CD4-positive, alpha-beta T cell treated with Interleukin-17A for 4 hours (primary cell): ENCODE data around the gene SNX2.
A peak's percentile ranks its signal among the peaks of the same experiment; 100 is the strongest.
"Not testable (repeated sequence)": the region's sequence is repeated elsewhere in the genome, so short reads cannot be mapped to it uniquely, and the experiment has no call there.

Experiments
- DNase-seq: peaks from one replicate; pipeline ENCODE4 v3.0.0-alpha.2; 2020; ENCODE audit warnings: mixed read lengths

SNX2 gene, protein sequence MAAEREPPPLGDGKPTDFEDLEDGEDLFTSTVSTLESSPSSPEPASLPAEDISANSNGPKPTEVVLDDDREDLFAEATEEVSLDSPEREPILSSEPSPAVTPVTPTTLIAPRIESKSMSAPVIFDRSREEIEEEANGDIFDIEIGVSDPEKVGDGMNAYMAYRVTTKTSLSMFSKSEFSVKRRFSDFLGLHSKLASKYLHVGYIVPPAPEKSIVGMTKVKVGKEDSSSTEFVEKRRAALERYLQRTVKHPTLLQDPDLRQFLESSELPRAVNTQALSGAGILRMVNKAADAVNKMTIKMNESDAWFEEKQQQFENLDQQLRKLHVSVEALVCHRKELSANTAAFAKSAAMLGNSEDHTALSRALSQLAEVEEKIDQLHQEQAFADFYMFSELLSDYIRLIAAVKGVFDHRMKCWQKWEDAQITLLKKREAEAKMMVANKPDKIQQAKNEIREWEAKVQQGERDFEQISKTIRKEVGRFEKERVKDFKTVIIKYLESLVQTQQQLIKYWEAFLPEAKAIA

GRCh38 chr5:122774861-122775549, at the start of gene SNX2:
SNX2 (plus strand) TSS chr5:122775080; CDS start chr5:122775104, 24 bp downstream.
- peak; percentile 93 for DNase-seq

DNA sequence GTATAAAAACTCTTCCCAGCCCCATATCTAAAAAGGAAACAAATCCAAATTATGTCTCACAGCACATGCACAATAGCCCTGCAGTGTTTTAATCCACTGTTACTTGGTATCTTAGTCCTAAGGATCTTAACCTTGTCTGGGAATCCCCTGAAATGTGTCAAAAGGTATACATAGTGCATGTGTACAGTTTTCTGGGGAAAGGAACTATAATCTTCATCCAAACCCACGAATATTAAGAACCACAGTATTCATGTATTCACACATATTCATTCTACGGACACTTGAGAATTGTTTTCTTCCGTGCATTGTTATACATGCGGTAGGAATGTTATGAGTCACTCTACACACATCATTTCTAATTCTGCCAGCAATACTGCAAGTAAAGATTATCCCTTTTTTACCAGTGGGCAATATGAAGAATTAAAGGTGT, 47.8 kb upstream of the SNX2 start:
- DNase-seq: no peak

- no peak for DNase-seq
Observed at GRCh38 chr5:122730037-122730436, 44.8 kb upstream of the SNX2 start.

DNA sequence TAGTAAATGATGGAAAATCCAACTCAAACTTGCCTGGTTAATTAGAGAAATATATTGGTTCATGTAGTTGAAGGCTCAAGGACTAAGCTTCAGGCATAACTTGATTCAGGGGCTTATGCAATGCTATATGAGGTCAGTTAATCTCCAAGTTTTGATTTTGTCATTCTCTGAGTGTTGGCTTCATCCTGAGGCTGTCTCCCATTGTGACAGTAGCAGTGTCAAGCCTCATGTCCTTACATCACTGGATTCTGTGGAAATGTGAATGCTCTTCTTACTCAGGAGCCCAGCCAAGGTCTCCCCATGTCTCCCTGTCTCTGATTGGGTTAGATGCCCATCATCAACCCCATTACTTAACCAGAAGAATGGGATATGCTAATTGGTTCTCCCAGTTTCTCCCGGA, 44.4 kb upstream of the SNX2 start:
- DNase-seq: no peak

DNA sequence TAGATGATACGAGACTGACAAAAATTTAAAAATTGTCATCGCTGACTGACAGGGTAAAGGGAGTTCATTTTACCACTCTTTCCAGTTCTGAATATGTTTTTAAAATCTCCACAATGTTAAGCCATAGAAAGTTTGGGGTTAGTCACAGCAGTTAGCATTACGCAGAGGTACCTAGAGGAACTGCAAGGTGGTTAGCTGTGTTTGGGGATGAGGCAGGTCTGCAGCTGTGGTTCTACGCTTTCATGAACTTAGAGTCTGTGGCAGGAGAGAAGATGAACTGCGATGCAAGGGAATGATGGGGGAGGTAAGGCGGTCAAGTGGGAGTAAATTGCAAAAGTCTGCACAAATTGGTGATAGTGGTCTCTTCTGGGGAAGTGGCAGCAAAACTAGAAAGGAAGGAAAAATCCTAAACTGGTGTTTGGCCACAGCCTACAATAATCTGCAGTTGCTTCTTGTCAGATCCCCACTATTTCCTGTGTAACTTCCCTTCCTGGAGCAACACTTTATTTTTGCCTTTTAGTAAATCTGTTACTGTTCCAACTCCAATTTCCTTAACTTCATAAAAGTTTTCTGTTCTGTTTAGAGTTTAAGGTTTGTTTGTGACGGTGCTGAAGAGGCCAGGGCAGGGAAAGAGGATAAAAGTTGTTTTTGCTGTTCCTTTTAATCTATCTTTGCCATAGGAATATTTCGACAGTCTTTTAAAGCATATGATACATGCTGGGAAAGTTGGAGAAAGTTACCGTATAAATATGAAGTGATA, 38.6 kb upstream of the SNX2 start:
- DNase-seq: no peak

DNA sequence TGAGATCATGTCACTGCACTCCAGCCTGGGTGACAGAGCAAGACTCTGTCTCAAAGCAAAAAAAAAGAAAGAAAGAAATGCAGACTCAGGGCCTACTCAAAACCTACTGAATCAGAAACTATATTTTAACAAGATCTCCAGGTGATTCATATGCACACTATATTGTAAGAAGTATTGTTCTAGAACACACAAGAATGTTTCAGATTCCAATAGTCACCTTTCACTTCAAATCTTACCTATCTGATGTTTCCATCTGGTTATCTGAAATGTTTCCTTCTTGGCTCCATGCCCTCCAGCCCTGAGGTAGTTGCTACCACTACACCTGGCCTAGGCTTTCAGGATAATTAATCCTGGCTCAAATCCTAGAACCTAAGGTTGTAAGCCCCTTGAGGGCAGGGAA, 36.8 kb upstream of the SNX2 start:
- no peak for DNase-seq

GRCh38 chr5:122741681-122742080, 33.2 kb upstream of the SNX2 start:
- no peak for DNase-seq

- no peak for DNase-seq
Observed at GRCh38 chr5:122743261-122743660, 31.6 kb upstream of the SNX2 start.

- DNase-seq: no peak
Observed at GRCh38 chr5:122745597-122745996, 29.3 kb upstream of the SNX2 start.

GRCh38 chr5:122749886-122750285, 25.0 kb upstream of the SNX2 start:
- DNase-seq: no peak

DNA sequence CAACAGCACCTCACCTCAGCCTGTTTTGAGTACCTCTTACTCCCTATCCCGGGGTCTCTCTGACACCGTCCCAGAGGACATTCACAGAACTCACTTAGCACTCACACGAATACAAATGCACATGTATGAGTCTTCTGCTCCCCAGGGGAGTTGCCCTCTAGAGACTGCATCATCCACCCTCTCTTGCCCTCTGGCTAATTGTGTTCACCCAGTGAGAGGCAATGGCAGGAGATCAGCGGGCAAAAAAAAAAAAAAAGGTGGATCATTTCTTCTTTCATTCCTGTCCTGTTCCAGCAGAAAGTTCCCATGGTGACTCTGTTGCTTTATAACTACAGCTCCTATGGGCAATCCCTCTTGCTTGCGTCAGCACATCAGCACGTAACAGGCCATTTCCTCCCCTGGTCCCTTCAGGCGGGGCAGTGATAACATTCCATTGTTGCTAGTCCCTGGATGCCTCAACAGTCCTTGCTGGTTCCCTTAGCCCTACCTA, 23.5 kb upstream of the SNX2 start:
- DNase-seq: no peak

GRCh38 chr5:122753500-122753899, 21.4 kb upstream of the SNX2 start:
- no peak for DNase-seq

DNA sequence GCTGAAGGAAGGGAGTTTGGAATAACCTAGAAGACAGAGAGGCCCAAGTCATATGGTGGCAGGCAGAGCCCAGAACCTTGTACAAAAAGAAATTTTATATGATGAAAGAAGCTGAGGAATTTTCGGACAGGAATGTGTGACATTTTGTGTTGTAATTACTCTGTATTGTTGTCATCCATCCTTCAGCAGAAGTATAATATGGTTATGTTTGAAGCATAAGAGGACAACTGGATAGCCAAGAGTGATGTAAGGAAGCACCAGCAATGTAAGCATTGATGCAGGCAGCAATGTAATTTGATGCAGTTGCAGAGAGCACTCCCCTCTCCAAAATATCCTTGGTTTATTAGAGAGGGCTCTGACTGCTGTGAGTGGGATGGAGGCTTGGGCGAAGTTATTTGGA, 19.1 kb upstream of the SNX2 start:
- no peak for DNase-seq

DNA sequence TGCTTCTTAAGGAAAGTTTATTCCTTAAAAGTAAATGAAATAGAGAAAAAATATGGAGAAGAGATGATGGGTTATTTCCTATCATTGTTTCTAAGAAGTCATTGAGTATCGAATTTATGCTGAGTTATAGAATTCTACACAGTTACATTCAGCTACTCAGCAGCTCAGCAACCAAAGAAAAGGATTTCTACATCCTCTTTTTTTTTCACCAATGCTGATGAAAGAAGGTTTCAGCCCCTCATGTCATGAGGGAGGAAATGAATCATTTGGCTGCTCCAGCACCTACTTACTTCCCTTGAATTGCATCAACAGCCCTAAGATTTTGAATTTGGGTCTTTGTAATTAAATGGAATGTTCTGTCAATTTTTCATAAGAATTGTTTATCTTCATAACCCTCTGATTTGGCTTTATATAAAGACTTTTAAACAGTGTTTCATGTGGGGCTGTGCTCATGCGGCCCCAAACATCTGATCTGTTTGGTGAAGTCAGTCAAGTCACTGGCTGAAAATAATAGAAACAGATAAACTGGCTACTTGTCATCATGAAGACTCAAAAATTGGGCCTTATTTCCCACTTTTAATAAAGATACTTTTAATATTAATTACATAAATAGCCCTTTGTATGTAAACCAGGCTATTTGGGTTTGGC, 18.5 kb upstream of the SNX2 start:
- no peak for DNase-seq

DNA sequence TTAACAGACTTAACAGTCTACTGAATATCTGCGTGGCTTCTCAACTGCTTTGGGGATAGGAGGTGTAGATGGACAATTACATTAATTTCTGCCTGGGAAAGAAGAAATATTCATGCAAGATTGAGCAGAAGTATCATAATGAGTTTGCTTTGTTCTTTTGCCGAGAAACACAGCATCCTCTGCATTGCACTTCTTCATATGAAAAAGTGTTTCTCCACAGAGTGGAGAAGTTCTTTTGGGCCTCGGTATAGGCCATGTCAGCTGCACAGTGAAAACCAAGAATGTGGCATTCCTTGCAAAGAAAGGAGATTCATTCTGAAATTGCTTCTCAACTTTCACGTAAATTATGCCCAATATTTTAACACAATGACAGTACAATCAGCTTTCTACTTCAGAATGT, 17.6 kb upstream of the SNX2 start:
- no peak for DNase-seq

- no peak for DNase-seq
Observed at GRCh38 chr5:122759241-122760070, 15.4 kb upstream of the SNX2 start.

DNA sequence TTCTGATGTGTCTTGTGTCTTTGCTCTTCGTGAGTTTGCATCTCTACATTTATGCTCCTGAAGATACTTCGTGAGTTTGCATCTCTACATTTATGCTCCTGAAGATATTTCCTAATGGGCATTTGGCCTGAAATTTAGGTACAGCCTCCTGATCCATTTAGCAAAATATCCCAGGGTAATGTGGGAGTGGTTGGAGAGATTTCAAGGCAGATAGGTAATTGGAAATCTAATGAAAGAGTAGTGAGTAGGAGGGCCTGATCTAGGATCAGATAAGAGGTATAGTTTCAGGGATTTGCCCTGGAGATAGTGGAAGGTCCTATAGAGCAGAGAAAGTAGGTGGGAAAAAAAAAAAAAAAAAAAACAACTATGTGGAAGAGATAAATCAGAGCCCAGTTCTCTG, 14.6 kb upstream of the SNX2 start:
- DNase-seq: no peak

- DNase-seq: no peak
Observed at GRCh38 chr5:122761115-122761514, 13.8 kb upstream of the SNX2 start.

GRCh38 chr5:122761896-122762295, 13.0 kb upstream of the SNX2 start:
- not testable (repeated sequence) for DNase-seq

GRCh38 chr5:122766130-122766529, 8.8 kb upstream of the SNX2 start:
- DNase-seq: no peak

GRCh38 chr5:122770477-122770876, 4.4 kb upstream of the SNX2 start:
- no peak for DNase-seq

DNA sequence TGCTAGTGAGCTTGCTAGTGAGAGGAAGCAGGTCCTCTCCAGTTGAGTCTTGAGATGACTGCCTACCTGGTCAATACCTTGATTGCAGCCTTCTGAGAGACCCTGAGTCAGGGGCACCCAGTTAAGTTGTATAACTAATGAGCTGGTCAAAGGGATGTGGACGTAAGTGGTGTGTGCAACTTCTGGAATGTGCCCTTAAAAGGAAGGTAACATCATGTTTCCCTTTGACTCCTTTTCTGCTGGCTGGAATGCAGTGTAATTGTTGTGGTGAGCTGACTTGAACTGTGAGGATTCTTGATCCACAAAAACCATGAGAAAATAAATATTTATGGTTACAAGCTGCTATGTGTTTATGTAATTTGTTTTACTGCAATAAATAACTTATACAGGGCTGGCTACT, 2.4 kb upstream of the SNX2 start:
- DNase-seq: no peak
